GM13976 (cell line): ENCODE data around the gene GFPT1.

Source experiments
- DNase-seq: peaks from one replicate; pipeline ENCODE4 v3.0.0; 2012; ENCODE audit warnings: low spot score
- CTCF ChIP-seq: IDR thresholded peaks from 2 replicates; pipeline ENCODE4 v1.5.1; 2012; ENCODE audit warnings: borderline replicate concordance, mild to moderate bottlenecking; ENCODE audit not compliant: insufficient read depth; ENCODE audit errors: extremely low read depth, missing control alignments, control extremely low read depth
- in situ Hi-C: fragments of 300-500 bp; cut with MboI; formaldehyde crosslinking; loops from one replicate; pipeline ENCODE4 v1.12.0; 2022; ENCODE audit warnings: low sequenced_read_pairs, mixed read lengths, inconsistent platforms; ENCODE audit not compliant: unreplicated experiment

GFPT1 gene

GRCh38 chr2:69344305-69344704, 42.7 kb downstream of the GFPT1 start:
- TF ChIP-seq CTCF = no peak
- in situ Hi-C loops = no loop called here
- DNase-seq = no peak

DNA sequence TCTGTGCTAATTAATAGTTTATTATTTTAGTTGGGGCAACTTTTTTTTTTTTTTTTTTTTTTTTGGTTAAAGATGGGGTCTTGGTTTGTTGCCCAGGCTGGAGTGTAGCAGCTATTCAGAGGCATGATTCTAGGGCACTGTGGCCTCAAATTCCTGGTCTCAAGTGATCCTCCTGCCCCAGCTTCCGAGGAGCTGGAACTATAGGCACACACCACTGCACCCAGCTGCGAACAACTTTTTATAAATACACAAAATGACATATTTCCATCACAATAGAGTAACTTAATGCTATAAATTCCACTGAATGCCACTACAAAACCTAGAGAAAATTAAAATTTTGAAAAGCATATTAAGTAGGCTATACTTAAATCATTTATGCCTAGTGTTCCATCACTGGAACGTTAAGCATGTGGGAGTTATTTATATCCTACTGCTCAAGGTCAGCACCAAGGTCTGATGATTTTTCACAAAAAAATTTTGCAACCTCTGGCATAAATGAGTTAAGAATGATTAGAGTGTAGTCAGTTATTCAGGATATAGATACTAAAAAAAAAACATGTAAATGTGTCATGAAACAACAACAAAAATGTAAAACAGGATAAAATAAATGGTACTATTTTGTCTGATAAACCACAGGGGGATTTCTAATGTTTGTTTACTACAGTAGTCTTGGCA, 46.8 kb downstream of the GFPT1 start:
- TF ChIP-seq CTCF = no peak
- no peak for DNase-seq
- in situ Hi-C loops = no loop called here

- in situ Hi-C loops = no loop called here
- TF ChIP-seq CTCF = no peak
- no peak for DNase-seq
Observed at GRCh38 chr2:69335311-69335710, 51.7 kb downstream of the GFPT1 start.

GRCh38 chr2:69333352-69333751, 53.7 kb downstream of the GFPT1 start:
- in situ Hi-C loops = no loop called here
- no peak for DNase-seq
- TF ChIP-seq CTCF = no peak

- DNase-seq = no peak
- no peak for TF ChIP-seq CTCF
- in situ Hi-C loops = no loop called here
Observed at GRCh38 chr2:69330781-69331180, 56.2 kb downstream of the GFPT1 start.

- in situ Hi-C loops = no loop called here
- TF ChIP-seq CTCF = no peak
- DNase-seq = no peak
Observed at GRCh38 chr2:69322631-69323030, 64.4 kb downstream of the GFPT1 start.
